C4-2B (cell line): ENCODE measurements around the gene TMEM192.

Experiments
- ZFX ChIP-seq: fragments of 450-650 bp; IDR thresholded peaks from 2 replicates; pipeline ENCODE4 v1.6.1; 2017
- TF ChIP-seq, protein P1 (sequence below): fragments of 450-650 bp; conservative IDR thresholded peaks from 2 replicates; pipeline ENCODE4 v1.5.1; 2017; ENCODE audit warnings: mild to moderate bottlenecking

DNA sequence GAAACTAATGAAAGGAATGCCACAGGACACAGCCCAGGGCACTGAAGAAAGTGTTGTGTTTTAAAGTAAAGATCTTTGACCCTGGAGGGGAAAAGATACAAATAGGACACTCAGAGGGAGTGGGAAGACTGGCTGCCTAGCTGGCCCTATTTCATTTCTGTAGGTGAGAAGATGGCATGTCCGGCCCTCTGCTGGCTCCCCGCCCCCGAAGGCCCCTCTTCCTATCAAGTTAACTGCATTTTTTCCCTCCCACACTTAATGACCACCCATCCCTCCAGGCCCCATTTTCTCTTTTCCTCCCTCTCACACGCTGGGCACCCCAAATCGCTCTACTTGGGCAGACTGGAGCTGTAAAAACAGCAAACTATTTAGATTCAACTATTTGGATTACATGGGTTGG, 64.5 kb downstream of the TMEM192 start:
- TF ChIP-seq, protein P1, sequence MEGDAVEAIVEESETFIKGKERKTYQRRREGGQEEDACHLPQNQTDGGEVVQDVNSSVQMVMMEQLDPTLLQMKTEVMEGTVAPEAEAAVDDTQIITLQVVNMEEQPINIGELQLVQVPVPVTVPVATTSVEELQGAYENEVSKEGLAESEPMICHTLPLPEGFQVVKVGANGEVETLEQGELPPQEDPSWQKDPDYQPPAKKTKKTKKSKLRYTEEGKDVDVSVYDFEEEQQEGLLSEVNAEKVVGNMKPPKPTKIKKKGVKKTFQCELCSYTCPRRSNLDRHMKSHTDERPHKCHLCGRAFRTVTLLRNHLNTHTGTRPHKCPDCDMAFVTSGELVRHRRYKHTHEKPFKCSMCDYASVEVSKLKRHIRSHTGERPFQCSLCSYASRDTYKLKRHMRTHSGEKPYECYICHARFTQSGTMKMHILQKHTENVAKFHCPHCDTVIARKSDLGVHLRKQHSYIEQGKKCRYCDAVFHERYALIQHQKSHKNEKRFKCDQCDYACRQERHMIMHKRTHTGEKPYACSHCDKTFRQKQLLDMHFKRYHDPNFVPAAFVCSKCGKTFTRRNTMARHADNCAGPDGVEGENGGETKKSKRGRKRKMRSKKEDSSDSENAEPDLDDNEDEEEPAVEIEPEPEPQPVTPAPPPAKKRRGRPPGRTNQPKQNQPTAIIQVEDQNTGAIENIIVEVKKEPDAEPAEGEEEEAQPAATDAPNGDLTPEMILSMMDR, result no peak
- no peak for TF ChIP-seq ZFX
